Effector CD4-positive, alpha-beta T cell (primary cell): Measurements from ENCODE around the gene PMIS2.
A peak's percentile ranks its signal among the peaks of the same experiment; 100 is the strongest.

ENCODE experiments used
- DNase-seq: peaks from one replicate; pipeline ENCODE4 v3.0.0-alpha.2; 2020

The PMIS2 gene

DNA sequence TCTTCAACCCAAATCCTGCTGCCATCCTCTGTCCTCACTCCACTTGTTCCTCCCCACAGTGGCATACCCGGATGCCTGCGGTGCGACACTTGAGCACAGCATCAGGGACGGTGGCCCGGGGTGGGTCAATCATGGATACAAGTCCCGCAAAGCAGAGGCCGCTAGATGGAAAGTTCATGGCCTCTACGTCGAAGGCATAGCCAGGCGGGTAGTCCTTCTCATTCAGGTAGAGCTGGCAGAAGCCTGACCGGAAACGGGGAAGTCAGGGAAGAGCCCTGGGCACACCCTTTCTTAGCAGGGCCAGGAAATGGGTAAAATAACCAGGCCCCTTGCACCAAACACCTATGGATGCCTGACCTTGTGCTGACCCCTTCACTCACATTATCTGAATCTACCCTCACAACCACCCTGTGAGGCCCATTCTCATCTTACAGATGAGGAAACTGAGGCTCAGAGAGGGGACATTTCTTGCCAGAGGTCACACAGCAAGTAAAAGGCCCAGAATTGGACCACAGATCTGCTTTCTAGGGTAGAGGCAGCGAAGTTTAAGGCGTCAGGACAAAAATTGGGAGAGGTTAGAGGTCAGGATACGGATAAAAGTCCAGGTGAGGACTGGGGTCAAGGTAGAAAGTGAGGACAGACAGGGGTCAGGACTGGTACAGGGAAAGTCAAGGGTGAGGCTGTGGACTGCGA, 29.0 kb upstream of the PMIS2 start:
- DNase-seq, result no peak

DNA sequence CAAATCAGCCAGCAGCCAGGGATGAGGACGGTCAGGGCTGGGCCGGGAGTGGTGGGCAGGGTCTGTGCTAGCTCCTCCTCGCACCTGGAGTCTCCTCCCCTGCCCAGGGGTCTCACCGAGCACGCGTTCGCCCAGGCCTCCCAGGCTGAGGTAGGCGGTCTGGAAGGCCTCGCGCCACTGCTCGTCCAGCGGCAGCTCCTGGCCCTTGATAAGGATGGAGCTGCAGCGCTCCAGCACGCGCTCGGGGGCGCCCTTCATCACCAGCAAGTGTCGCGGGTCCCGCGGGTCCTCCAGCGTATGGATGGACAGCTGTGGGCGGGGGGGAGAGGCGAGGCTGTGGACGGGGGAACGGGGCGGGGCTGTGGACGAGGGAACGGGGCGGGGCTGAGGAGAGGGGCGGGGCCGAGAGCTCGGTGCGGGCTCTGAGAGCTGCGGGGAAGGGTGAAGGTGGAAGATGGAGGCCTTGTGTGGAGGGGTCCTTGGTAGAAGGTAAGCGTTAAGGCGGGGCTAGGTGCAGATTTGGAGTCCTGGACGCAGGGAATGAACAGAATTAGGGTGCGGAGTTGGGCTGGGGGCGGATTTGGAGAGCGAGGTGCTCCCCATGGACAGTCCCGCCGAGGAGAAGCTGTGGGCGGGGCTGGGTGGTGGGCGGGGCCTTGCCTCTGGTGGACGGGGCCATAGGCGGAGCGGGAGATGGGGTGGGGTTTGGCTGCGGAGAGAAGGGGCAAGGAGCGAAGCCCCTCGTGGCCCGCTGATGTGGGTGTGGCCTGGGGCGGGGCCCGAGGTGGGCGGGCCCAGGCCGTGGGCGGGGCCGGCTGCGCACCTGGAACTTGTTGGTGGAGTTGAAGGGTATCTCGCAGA, 28.2 kb upstream of the PMIS2 start:
- DNase-seq, result peak; percentile 31

DNA sequence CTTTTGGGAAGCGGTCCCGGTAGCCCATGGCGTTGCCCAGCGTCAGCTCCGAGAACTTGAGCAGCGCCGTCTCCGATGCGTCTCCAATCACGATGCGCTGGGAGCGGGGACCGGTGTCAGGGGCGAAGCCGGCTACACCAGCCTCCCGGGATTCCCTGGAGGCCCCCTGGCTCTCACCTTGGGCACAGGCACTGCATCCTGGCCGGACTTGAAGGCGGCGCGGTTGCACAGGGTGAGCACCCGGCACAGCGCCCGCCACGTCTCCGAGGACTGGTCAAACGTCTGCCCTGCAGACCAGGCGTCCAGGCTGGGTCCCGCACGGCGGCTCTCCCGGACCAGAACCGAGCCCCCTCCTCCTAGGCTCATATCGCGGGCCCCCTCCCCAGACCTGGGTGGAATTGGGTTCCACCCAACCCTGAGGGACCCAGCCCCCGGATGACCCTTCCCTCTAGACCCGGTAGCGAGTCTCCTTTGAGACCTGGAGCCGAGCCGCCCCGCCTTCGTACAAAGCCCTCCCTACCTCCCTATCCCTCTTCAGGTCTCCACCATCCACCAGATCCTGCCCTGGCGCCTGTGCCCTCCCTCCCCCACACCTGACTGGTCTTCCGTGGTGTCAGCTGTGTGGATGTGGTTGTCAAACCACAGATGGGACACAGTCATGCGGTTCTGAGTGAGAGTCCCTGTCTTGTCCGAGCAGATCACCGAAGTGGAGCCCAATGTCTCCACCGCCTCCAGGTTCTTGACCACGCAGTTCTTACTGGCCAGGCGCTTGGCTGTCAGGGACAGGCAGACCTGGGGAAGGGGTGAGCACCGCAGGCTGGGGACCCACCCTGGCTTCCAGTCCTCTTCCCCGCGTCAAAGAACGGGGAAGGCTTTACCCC, 27.3 kb upstream of the PMIS2 start:
- no peak for DNase-seq

DNA sequence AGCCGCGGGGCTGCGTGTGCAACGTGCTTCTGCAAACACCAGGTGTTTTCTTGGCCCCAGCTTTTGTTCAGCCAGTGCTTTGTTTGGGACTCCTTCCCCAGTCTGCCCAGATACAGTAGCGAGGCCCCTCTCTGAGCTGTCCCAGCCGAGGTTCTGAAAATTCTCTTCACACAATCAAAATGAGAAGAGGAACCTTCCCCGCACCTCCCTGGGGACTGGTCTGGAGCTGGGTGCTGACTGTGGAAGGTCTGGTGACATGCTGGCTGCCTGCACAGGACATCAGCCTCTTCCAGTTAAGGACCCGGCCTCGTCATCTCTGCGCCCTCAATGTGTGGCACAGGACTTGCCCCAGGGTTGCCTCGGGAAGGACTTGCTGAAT, 26.7 kb upstream of the PMIS2 start:
- no peak for DNase-seq

DNA sequence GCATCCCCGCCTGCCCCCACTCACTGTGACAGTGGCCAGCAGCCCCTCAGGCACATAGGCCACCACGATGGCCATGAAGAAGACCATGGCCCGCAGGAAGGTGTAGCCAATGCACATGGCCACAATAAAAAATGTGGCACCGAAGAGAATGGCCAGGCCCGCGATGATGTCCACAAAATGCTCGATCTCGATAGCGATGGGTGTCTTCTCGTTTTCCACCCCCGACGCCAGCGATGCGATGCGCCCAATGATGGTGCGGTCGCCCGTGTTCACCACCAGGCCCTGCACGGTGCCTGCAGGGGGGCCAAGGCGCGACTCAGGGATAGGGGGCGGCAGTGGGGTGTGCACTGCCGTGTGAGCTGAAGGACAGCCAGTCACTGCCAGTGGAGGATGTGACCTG, 26.2 kb upstream of the PMIS2 start:
- DNase-seq, result no peak

DNA sequence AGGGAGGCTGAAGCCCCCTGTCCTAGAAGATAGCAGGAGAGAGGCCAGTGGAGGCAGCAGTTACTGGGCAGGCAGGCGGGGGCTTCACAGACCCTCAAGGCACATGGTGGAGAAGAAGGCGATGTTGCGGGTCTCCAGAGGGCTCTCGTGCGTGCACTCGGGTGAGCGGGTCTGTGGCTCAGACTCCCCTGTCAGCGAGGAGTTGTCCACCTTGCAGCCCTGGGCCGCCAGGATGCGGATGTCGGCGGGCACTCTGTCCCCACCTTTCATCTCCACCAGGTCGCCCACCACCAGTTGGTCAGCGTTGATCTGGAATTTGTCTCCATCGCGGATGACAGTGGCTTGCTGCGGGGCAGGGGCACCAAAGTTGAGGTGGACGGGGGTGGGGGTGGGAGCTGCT, 25.7 kb upstream of the PMIS2 start:
- no peak for DNase-seq

DNA sequence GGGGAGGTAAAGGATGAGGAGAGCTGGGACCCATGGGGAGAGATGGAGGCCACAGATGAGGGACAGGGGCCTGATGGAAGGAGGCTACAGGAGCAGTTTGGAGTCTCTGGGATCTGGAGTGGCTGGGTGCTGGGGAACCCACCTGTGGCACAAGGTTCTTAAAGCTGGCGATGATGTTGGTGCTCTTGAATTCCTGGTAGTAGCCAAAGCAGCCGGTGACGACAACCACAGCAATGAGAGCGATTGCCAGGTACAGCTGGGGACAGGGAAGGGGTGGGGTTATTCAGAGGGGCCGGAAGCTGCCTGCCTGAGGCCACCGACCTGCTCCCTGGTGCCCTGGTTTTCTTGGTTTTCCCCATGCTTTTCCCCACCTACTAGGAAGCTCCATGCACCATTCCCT, 25.3 kb upstream of the PMIS2 start:
- DNase-seq, result no peak

DNA sequence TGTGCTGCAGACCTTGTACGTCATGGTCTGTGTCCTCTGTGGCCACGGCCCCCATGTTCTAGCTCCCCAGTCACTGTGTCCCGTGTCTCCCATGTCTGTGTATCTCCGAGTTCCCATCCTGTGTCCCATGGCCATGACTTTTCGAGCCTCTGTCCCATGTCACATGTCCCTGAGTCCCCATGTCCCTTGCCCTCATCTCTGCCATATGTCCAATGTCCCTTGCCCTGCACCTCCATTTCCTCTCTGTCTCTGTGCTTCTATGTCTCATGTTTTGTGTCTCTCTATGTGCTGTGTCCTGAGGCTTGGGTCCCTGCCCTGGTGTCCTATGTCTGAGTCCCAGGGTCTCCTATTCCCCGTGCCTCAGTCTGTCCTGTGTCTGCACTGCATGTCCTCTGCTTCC, 24.5 kb upstream of the PMIS2 start:
- DNase-seq, result no peak

DNA sequence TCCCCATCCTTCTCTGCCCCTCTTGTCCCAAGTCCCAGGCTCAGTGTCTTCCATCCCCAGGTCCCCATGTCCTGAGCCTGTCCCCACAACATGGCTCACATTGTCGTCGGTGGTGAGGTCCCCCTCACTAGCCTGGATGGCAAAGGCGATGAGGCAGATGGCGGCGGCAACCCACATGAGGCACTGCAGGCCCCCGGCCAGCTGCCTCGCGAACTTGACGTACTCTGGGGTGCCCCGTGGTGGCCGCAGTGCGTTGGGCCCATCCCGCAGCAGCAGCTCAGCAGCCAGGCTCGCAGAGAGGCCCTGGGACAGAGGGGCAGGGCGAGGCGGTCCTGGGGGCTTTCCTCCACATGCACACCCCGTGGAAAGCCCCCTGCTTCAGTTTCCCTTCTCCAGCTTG, 23.6 kb upstream of the PMIS2 start:
- no peak for DNase-seq

DNA sequence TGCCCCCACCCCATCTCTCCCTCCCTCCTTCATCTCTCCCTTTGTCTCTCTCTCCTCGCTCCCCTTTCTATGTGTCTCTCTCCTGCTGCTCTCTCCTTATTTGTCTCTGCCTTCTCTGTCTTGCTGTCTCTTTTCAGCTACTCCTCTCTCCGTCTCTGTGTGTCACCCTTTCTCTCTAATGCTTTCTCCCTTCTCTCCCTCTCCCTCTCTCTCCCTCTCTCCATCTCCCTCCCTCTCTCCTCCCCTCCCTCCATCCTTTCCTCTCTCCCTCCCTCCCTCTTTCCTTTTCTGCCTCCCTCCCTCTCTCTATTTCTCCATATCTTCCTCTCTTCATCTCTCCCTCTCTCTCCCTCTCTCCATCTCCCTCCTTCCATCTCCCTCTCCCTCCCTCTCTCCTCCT, 23.2 kb upstream of the PMIS2 start:
- no peak for DNase-seq

DNA sequence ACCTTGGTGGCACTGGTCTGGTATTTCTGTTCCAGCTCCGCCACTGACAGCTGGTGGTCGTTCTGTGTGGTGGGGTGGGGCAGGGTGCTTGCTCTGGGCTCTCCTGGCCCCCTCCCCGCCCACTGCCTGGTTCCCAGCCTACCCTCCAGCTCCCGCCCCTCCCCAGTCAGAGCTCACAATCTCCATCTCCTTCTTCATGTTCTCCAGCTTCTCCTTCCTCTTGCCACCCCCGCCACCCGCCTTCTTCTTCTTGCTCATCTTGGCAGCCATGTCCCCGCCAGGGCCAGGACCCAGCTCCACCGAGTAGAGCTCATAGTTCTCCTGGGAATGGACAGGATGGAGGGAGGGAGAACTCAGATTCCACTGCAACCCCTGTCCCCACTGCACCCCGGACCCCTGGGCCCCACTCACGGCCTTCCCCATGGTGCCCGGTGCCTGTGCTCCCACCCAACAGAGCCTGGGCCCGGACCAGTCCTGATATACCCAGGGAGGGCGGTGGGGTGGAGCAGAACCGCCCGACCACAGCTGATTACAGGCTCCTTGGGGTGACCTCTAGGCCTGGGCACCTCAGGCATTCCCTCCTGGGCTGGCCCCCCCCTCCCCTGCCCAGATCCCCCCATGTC, 22.7 kb upstream of the PMIS2 start, which contains the start of gene ATP4A:
Gene ATP4A (minus strand): TSS at position 452 of the 623 bp plus-strand sequence. CDS start 29 bp downstream, at position 423.
- DNase-seq, result no peak

DNA sequence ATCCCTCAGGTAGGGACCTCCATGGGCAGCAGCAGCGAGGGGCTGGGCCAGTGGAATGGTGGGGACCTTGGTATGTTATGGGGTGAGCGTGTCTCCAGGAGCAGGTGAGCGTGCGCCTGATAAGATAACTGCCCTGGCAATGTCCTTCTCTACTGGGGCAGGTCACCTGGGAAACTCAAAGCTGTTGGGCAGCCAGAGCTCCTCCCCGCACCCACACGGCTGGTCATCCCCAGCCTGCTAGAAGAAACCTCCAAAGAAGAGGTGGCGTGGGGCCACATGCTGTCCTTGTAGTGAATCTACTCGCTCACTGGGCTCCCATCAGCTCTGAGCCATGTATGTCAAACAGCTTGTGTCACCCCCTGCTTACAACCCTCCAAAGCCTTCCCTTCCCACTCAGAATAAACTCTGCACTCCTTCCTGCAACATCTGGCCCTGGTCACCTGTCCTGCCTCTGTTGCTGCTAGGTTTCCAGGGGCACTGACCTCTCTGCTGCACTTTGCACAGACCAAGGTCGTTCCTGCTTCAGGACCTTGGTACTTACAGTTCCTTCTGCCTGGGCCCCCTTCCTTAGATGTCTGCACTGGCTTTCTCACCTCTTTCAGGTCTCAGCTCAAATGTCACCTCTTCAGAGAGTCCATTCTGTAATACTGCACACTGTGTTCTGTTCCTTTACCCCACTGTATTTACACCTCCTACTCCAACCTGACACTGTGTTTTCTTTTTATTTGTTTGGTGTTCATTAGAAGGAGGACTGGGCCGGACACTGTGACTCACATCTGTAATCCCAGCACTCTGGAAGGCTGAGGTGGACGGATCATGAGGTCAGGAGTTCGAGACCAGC, 20.7 kb upstream of the PMIS2 start:
- no peak for DNase-seq

DNA sequence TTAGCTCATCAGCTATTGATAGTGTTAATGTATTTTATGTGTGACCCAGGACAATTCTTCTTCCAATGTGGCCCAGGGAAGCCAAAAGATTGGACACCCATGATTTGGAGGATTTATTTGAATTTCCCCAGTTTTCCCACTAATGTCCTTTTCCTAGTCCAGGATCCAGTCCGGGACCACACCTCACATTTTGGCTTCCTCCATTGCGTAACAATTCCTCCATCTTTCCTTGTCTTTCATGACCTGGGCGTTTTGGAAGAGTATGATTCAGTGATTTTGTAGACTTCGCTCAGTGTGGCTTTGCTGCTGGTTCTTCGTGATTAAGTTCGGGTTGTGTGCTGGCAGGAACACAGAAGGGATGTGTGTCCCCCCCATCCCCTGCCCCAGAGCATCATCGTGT, 19.2 kb upstream of the PMIS2 start:
- no peak for DNase-seq

DNA sequence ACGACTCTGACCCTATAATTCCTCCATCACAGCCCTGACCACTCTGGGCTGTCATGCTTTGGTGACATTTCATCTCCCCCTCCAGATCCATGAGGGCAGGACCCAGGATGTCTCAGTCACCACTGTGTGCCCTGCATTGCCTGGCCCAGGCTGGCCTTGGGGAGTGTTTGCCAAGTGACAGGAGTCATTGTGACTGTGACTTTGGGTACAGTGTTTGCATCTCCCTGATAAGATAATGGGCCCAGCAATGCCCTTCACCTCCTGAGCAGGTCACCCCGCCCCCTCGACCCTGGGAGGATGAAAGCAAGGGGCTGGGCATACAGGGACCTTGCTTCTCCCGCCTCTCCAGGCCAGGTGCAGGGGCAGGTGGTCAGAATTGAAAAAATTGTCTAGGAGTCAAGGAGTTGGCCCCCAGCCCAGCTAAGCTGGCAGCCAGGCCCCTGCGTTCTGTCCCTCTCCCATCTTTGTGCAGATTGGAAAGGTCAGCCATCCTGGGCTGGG, 16.6 kb upstream of the PMIS2 start:
- no peak for DNase-seq

DNA sequence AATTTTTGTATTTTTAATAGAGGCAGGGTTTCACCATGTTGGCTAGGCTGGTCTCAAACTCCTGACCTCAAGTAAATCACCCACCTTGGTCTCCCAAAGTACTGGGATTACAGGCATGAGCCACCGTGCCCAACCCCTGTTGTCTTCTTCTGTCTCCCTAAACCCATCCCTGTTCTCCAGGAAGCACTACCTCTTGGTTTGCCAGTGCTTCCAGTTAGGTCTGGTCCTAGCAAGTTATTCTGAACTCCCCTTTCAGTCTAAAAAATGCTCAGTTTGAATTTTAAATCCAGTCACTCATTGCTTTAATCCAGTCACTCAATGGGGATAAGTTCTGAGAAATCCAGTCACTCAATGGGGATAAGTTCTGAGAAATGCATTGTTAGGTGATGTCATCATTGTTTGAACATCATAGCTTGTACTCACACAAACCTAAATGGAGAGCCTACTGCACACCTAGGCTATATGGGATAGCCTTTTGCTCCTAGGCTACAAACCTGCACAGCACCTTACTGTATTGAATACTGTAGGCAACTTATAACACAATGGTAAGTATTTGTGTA, 14.5 kb upstream of the PMIS2 start:
- no peak for DNase-seq

DNA sequence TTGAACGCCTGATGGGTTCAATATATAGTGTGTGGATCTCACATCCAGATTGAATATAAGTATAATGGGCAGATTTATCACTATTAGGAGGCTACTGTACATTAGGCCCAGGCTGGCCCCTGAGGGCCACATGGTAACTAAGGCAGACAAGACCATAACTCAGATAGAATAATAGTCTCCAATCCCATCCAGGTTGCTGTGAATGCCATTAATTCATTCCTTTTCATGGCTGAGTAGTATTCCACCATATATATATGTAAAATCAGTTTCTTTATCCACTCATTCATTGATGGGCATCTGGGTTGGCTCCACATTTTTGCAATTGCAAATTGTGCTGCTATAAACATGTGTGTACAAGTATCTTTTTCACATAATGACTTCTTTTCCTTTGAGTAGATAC, 8.1 kb upstream of the PMIS2 start:
- DNase-seq, result no peak

DNA sequence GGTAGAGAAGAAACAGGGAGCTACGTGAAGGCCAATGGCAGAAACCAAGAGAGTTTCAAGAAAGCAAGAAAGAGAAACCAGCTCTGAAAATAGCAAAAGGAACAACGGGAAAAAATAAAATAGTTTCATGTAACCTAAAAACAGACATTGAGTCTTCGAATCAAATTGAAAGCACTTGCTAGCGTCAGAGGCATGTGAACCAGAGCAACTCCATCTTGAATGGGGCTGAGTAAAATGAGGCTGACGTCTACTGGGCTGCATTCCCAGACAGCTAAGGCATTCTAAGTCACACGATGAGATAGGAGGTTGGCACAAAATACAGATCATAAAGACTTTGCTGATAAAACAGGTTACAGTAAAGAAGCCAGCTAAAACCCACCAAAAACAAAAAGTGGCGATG, 7.3 kb upstream of the PMIS2 start:
- no peak for DNase-seq

DNA sequence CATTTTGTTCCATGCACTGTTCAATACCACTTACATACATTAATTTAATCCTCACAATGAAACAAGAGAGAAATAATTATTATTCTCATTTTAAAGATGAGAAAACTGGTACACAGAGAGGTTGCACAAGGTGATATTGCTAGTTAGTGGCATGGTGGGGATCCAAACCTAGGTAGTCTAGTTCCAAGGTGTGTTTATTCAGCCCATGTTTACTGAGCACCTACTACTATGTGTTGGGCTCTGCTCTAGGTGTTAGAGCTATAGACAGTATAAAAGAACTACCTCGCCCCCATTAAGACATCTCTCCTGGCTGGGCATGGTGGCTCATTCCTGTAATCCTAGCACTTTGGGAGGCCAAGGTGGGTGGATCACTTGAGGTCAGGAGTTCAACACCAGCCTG, 3.2 kb upstream of the PMIS2 start:
- no peak for DNase-seq

DNA sequence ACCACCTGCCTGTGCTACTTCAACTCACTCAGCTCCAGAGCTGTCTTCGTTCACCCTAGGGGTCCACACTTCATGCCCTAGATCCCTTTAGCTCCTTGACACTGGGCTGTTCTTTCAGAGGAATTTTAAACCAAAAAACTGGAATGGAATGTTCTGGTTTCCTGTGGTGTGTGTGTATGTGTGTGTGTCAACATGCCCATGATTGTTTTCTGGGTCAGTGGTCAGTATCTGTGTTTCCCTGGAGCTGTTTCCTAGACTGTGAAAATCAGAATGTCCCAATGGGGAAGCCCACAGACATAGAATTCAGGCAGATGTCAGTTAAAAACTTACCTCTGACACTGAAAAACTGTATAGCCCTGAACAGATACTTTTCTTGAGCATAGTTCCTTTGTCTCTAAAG, 1.3 kb downstream of the PMIS2 start:
- DNase-seq, result no peak

DNA sequence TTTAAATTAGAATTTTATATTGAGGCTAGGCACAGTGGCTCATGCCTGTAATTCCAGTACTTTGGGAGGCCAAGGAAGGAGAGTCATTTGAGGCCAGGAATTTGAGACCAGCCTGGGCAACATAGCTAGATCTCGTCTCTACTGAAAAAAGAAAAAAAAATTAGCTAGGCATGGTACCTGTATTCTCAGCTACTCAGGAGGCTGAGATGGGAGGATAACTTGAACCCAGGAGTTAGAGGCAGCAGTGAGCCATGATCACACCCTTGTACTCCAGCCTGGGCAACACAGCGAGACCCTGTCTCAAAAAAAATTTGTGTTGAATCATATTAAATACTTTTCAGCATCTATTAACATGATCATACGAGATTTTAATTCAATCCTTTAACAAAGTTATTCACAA, 4.9 kb downstream of the PMIS2 start:
- DNase-seq, result no peak

DNA sequence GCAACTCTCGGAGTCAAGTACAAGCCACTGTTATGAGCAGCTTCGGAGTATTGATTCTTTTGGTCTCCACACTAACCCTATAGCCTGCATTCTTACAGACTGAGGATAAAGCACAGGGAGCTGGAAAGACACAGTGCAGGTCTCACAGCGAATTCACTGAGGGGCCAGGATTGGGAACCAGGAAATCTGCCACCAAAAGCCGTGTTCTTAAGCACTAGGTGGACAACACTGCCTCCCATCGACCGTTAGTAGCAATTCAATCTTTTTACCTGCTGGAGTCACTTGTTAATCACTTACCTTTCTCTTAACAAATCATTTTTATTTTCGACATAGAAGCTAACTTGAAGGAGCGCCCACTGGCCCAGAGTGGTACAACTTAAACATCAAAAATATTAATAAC, 6.3 kb downstream of the PMIS2 start:
- DNase-seq, result no peak
